NCI-H748 (cell line): ENCODE results near the gene APCDD1L.
A peak's percentile ranks its signal among the peaks of the same experiment; 100 is the strongest.

Experiments used
- DNase-seq: peaks from one replicate; lab custom pipeline; 2025; ENCODE audit not compliant: unreplicated experiment; lab: John Stamatoyannopoulos, UW

The APCDD1L gene

DNA sequence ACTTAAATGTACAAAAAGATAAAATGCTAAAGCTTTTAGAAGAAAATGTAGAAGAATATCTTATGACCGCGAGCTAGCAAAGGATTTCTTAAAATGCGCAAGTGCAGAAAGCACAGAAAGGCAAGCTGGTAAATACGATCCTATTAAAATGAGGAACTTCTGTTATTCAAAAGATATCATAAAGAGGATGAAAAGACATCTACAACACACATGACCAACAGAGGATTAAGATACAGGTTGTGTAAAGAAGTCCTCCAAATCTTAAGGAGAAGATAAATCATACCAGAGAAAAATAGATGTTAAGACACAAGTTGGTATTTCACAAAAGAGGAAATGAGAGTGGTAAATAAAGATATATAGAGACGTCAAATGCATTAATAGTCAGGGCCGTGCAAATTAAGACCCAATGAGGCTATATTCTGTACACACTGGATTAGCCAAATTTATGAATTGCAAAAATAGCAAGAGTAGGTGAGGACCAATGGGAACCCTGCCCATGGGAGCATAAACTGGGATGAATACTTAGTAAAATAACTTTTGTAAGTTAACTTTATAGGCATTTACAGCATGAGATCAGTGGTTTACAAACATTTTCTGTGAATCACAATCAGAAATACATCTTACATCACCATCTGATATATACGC, 23.0 kb downstream of the APCDD1L start:
- DNase-seq = no peak

DNA sequence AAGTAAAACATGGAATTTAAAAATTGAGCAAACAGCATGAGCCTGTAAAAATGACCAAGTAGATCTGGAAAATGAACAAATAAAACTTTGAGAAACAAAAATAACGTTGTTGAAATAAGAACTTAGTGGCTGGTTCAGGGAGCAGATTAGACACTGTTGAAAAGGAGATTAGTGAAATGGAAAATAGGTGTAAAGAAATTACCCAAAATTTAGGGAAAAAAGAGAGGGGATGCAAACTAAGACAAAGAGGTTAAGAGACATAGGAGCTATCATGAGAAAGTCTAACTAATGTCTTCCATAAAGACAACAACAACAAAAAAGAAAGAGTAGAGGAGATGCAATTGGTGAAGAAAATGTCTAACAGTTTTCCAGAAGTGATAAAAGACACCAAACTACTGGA, 29.0 kb downstream of the APCDD1L start:
- DNase-seq = no peak

- DNase-seq = no peak
Measured at GRCh38 chr20:58485393-58485792, 29.8 kb downstream of the APCDD1L start.

DNA sequence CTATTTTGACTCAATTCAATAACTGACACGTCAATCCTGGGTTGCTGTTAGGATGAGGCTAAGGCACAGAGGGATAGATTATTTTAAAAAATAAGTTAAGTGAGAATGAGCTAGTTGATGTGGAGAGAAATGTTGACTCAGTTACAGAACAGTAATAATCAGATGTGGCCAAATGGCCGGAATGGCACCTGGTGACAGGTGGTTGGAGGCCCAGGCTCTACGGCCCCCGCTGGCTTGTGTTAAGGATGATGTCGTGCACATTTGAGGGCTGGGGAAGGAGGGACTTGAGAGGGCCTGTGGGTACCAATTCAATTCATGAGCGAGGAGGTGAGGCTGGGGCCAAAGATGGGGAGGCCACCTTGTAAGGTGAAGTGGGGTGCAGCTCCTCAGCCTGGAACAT, 31.7 kb downstream of the APCDD1L start:
- no peak for DNase-seq

DNA sequence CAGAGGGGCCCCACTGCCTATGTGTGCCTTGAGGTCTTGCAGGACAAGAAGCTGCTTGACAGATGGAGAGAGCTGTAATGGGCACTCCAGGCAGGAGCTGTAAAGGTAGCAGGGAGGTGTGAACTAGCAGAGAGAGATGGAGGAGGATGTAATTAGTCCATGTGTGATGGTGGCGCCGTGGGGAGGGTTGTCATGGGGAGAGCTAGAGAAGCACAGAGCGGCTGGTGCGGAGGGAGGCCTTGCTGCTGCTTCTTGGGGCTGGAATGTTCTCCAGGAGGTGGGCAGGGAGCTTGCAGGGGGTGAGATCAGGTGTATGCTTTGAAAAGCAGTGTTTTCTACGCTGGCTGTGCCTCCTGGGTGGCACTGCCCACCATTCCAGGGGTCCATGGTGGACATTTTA, 32.1 kb downstream of the APCDD1L start:
- DNase-seq = no peak

DNA sequence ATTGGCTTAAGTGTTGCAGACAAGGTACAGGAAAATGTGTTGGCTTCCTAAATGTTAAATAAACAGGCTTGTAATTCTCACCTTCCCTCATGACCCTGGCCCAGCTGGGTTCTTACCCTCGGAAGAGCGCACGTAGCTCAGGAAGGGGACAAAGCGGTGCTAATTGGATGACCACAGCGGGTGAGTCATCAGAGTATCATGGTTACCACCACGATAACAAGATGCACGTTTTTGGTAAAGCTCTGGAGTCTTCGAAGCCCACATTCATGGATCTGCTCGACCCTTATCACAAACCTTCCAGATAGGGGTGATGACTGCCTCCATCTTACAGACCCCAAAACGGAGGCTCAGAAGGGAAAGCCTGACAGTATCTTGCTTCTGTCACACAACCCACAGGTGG, 32.8 kb downstream of the APCDD1L start:
- no peak for DNase-seq

GRCh38 chr20:58481481-58482021, 33.6 kb downstream of the APCDD1L start:
- DNase-seq = peak; percentile 12

DNA sequence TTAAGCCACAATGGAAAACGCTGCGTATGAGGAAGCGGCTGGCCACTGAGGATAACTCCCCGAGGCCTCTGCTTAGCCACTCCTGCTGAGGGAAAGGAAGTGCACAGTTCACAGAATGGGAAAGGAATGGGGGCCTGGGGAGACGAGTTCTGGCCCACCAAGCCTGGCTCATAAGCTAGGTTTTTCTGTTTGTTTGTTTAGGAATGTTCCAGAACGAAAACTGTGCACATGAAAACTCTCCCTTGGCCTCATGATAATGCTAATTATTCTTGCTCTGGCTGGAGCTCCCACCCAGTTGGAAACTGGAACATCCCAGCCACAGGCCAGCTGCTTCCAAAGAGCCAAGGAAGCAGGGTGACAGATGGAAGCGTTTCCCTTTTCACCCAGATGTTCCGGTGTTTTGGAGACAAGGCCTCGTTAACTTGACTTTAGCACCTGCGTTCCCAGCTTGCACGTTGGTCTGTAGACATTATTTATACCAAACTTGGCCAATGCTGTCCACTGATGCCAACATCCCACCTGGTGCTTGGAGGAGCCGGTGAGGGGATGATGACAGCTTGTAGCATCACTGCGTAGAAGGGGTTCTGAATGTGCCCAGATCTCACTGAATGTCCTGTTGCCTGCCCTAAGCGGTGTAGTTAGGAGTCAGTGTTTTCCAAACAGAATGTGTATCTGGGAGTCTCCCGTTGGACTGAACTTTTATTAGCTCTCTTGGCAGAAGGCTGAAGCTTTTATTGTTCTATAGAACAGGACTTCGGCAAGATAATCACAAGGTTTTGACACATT, 34.5 kb downstream of the APCDD1L start:
- DNase-seq = no peak

- no peak for DNase-seq
Measured at GRCh38 chr20:58479726-58480440, 35.3 kb downstream of the APCDD1L start.

DNA sequence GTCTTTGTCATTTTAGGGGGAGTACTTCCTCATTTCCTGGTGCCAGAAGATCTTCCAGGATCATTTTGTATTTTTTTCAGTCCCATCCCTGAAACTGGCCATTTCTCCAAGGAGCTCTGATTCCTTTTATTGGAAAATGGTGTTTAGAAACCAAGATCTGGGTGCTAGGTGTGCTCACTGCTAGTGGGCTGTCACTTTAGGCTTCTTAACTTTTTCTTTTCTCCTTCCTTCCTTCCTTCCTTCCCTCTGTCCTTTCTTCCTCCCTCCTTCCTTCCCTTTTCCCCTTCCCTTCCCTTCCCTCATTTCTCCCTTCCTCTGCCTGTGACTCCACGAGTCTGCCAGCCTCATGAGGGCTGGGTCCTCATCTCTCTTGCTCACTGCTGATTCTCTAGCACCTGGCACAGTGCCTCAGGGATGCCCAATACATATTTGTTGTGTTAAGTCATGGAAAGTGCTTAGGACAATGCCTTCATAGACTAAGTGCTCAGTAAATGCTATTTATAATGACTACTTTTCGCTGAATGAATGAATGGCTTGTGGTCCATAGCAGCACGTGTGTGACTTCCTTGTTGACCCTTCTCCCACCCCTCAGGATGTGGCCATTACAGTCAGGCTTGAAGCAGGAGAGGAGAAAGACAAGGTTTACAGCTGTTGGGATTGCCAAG, 36.9 kb downstream of the APCDD1L start:
- no peak for DNase-seq

DNA sequence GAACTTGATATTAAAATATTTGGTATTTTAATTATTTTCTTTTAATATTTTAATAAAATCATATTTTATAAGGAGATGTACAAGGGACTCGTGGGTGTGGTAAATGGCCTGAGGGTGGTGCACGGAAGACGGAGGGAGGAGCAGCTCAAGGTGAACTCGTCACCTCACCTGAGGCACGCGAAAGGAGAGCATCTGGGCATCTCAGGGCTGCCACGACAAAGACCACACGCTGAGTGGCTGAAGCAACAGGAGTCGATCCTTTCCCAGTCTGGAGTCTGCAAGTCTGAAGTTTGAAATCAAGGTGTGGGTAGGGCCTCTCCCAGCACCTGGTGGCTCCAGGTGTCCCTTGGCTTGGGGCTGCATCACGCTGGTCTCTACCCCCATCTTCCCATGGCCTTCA, 39.7 kb downstream of the APCDD1L start:
- DNase-seq = no peak

GRCh38 chr20:58473453-58474425, 41.5 kb downstream of the APCDD1L start:
- DNase-seq = no peak

- DNase-seq = no peak
Measured at GRCh38 chr20:58472273-58473018, 42.8 kb downstream of the APCDD1L start.

- no peak for DNase-seq
Measured at GRCh38 chr20:58471193-58472164, 43.7 kb downstream of the APCDD1L start.

GRCh38 chr20:58470336-58471192, 44.6 kb downstream of the APCDD1L start:
- no peak for DNase-seq

GRCh38 chr20:58469616-58470015, 45.6 kb downstream of the APCDD1L start:
- no peak for DNase-seq
